Cardiac muscle cell (in vitro differentiated cells and primary cell): ENCODE measurements around the gene CCDC14. TPM values are rescaled to one million over a fixed set of nuclear protein-coding genes. Genes with fewer than 3 reads are reported as not detected.

Source experiments
- DNase-seq, 2 donors: peaks; one replicate each; pipeline versions ENCODE4 v3.0.0 to v3.0.0-alpha.2; 2010 to 2017; ENCODE audit warnings: low read depth in 1 of 2, low spot score in 1 of 2
- H3K27ac ChIP-seq: fragments of 200-600 bp; sonication (generic); 2 replicates; pipeline ENCODE4 v1.5.1; 2016
- H3K27me3 ChIP-seq: fragments of 200-600 bp; sonication (generic); 2 replicates; pipeline ENCODE4 v1.6.0; 2016; ENCODE audit warnings: control low read depth
- H3K36me3 ChIP-seq: fragments of 200-600 bp; sonication (generic); 2 replicates; pipeline ENCODE4 v1.5.1; 2016; ENCODE audit warnings: control low read depth
- H3K4me1 ChIP-seq: fragments of 200-600 bp; sonication (generic); 2 replicates; pipeline ENCODE4 v1.8.1; 2017; ENCODE audit warnings: low read depth, mild to moderate bottlenecking, mixed run types
- H3K4me3 ChIP-seq: fragments of 200-600 bp; sonication (generic); 2 replicates; pipeline ENCODE4 v1.5.1; 2016; ENCODE audit warnings: mild to moderate bottlenecking
- H3K9me3 ChIP-seq: fragments of 200-600 bp; sonication (generic); 2 replicates; pipeline ENCODE4 v1.5.1; 2017; ENCODE audit warnings: low read depth, mild to moderate bottlenecking, control low read depth
- CTCF ChIP-seq: IDR thresholded peaks from 2 replicates; pipeline ENCODE4 v1.5.1; 2012; ENCODE audit warnings: low read depth, mild to moderate bottlenecking, low read length
- polyA plus RNA-seq: library from polyadenylated mRNA; unstranded; fragments of >200 nt; fragmentation: Nextera tagmentation; extraction: Ambion mirVana; gene quantifications from 2 replicates; pipeline ENCODE4 v1.2.1, GENCODE V29; 2016
- total RNA-seq: library from RNA; depleted of rRNA; stranded (reverse); fragments of >200 nt; gene quantifications from 2 replicates; pipeline ENCODE4 v1.2.3, GENCODE V29; 2016

Gene CCDC14
- total and polyA plus RNA-seq, 2 experiments from 2014 or later = 16.9 to 45.5 TPM

GRCh38 chr3:123961508-123961856 is 453 bp upstream of the CCDC14 start:
- Histone ChIP-seq H3K36me3 (peaks cover 1% of the 10 kb centered on the region), H3K4me1 (no peaks in the 10 kb centered on the region), H3K27me3 (peaks cover 24% of the 10 kb centered on the region), H3K4me3 (peak overlapping the region; percentile 68), H3K9me3 (no peaks in the 10 kb centered on the region), H3K27ac (no peak overlapping the region)
- TF ChIP-seq CTCF = no peak
- no peak for DNase-seq

GRCh38 chr3:123953735-123954134 is 7.3 kb downstream of the CCDC14 start:
- Histone ChIP-seq H3K9me3 (no peaks in the 10 kb centered on the region), H3K4me3 (no peak overlapping the region), H3K27me3 (no peaks in the 10 kb centered on the region), H3K27ac (no peak overlapping the region), H3K4me1 (no peaks in the 10 kb centered on the region), H3K36me3 (peaks cover 47% of the 10 kb centered on the region)
- no peak for DNase-seq
- no peak for TF ChIP-seq CTCF

GRCh38 chr3:123952844-123953520 is 8.0 kb downstream of the CCDC14 start:
- Histone ChIP-seq H3K4me3 (no peak overlapping the region), H3K27me3 (no peaks in the 10 kb centered on the region), H3K9me3 (no peaks in the 10 kb centered on the region), H3K27ac (no peak overlapping the region), H3K36me3 (peaks cover 50% of the 10 kb centered on the region), H3K4me1 (no peaks in the 10 kb centered on the region)
- no peak for TF ChIP-seq CTCF
- DNase-seq = no peak

GRCh38 chr3:123951522-123952447 is 9.2 kb downstream of the CCDC14 start:
- no peak for TF ChIP-seq CTCF
- peaks cover 60% of the 10 kb centered on the region for H3K36me3 ChIP-seq

GRCh38 chr3:123949641-123950040 is 11.4 kb downstream of the CCDC14 start:
- Histone ChIP-seq H3K4me3 (no peak overlapping the region), H3K27ac (no peak overlapping the region), H3K36me3 (peaks cover 56% of the 10 kb centered on the region), H3K9me3 (no peaks in the 10 kb centered on the region), H3K27me3 (no peaks in the 10 kb centered on the region), H3K4me1 (no peaks in the 10 kb centered on the region)
- TF ChIP-seq CTCF = no peak
- no peak for DNase-seq

More at GRCh38 chr3:123951522-123952447, 9.2 kb downstream of the CCDC14 start:
- Histone ChIP-seq H3K4me3 (no peak overlapping the region), H3K27ac (no peak overlapping the region), H3K9me3 (no peaks in the 10 kb centered on the region), H3K27me3 (no peaks in the 10 kb centered on the region), H3K4me1 (no peaks in the 10 kb centered on the region)
- DNase-seq = no peak
